ENCODE data around the gene PPP1CB.
"Not testable (repeated sequence)": the region's sequence is repeated elsewhere in the genome, so short reads cannot be mapped to it uniquely, and the experiment has no call there.

The PPP1CB gene
- 307 to 398 (median 343) reads per million in 3 experiments for total RNA-seq

DNA sequence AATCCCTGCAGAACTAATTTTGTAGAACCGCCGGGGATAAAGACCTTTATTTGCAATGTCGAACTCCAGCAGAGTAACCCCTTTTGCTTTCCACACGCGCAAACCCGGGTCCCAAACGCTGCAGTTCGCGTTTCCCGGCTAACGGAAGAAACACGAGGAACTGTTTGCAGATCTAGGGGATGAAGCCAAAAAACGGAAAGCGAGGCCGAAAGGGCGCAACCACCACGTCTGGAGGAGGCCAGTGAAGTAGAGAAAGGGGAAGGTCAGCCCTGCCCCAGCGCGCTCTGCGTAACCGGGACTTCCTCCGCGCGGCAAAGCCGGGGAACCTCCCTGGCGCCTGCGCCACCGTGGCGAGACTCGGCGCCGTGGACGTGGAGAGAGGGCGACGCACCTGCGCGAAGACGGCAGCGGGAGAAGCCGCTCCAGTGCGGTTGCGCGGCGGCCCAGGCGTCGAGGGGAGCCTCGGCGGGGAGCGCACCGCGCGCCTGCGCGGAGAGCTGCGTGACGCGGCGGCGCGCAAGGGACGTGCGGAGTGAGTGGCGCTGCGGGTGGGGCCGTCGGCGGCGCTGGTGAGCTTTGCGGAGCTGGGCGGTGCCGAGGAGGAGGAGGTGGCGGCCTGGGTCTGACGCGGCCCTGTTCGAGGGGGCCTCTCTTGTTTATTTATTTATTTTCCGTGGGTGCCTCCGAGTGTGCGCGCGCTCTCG, at the start of gene PPP1CB:
PPP1CB (plus strand) TSS at position 579 of the 704 bp plus-strand sequence. CDS start 295 bp downstream, outside the sequence.
- peak; percentile 99 for DNase-seq

DNA sequence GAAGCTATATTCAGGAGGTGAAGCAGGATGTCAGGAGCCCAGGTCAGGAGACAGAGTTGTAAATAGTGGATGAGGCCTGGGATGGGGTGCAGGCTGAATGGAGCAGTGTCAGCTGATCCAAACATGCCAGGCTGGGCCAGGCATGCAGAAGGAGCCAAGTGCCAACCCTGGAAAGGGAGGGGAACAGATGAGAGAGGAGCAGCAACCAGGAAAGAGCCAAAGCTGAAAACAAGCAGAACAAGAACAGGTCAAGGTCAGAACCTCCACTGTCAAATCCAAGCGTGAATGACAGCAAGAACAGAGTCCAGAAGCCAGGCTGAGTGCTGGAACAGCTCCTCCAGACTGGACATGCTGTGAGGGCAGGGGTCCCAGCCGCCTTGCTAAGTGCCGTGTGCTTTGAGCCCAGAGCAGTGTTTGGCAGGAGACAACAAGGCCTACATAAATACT, 49.2 kb upstream of the PPP1CB start:
- DNase-seq: no peak

DNA sequence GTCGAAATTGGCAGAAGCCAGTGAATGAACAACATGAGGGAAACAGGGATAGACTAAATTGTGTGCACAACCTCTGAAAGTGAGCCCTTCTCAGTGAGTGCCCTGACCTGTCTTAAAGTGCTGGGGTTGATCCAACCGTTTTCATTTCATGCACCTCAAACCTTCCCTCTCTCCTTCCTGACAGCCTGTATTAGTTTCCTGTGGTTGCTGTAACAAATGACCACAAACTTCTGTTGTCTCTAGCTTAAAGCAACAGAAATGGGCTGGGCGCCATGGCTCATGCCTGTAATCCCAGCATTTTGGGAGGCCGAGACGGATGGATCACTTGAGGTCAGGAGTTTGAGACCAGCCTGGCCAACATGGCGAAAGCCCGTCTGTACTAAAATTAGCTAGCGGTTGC, 48.8 kb upstream of the PPP1CB start:
- no peak for DNase-seq

DNA sequence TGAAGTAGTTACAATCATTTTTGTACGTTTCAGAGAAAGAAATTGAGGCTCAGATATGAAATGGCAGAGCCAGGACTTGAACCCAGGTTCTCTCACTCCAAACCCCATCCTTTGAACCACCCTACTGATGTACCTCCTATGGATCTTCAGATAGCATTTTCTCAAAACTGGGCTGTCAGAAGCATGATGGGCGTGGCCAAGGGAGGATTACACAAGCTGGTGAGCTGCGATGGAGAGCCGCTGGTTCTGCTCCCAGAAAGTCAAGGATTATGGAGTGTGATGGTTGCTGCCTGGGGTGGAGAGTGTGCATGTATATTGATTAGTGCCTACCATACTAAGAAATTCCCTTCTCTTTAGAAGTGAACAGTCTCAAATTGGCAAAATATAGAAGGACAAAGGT, 47.0 kb upstream of the PPP1CB start:
- no peak for DNase-seq

DNA sequence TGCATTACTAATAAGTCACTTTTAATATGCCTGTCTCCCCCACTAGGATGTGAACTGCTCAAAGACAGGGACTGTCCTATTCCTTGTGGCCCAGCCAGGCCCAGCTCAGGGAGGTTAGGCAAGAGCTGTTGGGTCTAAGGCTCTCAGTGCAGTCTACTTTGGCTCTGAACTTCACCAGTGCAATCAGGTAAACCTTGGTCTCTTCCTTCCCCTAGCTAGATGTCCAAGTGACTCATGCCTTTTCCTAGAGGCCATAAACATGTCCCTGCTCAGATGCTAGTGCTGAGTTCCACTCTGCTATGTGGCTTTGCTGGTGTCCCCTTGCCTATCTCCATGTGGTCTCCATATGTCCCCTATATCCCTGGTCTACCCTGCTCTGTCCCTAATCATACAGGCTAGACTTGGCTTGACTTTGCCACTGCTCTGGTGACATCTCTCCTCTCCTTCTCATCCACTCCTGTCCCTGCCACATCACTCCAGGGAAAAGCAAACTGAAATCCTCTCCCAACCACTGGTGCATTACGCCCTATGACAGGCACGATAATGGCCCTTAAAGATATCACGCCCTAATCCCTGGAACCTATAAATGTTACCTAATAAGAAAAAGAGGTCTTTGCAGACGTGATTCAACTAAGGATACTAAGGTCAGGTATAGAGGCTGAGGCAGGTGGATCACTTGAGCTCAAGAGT, 45.7 kb upstream of the PPP1CB start:
- DNase-seq: no peak

DNA sequence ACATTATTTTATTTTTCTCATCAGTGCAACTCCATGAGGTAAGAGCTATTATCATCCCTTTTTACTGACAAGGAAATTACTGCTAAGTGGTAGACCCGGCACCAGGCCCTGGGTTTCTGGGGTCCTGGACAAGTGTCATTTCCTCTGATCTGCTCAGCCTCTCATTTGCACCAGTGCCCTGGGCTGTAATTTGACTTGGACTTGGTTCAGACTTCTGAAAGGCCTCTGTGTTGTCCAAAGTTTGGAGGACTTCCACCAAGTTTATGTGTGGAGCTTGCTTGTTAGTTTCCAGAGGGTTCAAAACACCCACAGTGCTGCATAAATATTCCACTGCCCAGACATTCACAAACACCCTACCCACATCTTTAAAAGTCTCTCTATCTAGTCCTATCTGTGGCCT, 44.0 kb upstream of the PPP1CB start:
- no peak for DNase-seq

DNA sequence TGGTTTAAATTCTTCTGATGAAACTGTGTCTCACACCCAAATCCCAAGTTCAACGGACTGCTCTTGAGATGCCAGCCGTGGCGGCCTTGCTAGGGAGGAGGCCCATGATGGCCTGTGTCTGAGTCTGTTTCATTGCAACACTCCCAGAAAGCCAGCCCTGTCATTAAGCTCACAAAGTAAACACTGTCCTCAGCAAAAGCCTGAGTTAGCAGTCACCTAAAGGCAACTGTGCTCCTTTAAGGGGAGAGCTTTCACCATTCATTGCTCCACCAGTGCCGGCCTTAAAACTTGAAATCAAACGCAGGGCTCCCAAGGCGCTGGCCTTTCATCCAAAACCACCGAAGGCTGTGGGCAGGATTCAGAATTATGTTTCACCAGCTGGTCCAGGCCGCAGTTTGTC, 42.5 kb upstream of the PPP1CB start:
- DNase-seq: no peak

DNA sequence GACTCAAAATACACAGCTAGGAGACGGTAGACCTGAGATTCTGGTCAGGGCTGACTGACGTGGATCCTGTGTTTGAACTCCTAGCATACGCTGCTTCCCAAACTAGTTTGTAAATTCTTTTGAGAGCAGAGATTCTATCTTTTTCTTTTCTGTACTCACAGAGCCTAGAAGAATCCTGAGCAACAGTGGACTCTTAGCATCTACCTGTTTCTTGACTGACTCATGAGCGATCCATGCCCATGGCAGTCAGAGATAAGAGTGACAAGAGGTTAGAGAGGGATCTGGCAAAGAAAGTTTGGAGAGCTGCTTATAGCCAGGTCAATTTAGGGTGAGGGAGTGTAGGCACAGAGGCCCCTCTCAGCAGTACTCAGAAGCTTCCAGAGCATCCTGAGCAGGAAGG, 41.1 kb upstream of the PPP1CB start:
- DNase-seq: no peak

DNA sequence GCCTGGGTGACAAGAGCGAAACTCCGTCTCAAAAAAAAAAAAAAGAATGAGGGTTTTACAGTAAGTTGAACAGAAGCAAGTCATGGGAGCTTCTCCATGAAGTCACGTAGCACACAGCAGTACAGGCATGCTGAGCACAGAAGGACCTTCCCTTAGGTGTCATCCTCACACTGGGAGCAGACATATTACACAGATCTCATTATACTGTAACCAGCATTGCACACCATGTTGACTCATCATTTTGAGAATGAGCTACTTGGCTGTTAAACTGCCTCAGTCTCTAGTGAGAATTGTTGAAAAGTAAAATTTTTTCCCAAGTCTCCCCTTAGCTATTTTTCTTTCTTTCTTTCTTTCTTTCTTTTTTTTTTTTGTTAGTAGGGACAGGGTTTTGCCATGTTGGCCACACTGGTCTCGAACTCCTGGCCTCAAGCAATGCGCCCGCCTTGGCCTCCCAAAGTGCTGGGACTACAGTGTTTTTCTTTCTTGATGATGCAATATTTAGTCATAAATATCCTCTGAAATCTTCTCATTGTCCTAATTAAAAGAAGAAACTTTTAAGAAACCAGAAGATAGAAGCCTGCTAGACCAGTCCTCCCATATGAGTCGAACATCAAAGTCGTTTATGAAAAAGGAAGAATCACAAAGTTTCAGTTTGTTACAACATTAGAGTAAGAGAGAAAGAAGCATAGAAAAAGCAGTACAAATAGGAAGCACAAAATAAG, 37.9 kb upstream of the PPP1CB start:
- DNase-seq: no peak

DNA sequence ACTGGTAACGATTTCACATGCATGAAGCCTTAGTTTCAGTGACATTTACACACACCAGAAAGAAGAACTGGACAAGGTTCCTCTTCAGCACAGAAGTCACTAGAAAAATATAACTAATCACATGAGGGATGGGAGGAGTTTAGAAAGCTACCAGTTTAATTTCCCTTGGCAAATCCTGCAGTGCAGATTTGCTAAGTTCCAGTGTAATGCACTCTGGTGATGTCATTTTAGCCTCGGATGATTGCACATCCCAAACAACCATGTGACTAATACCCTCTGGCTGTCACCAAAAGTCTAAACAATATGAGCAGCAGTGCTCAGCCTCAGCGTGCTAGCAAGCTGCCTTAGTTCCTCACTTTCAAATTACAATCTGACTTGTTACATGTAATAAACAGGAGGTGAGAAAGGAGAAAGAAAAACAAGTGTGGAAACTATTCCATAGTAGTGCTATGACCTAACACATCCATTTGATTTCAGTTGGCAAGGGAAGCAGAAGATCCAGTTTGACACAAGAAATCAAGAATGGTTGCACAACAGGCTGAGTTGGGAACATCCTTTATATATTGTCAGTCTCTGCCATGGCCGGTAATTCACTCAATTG, 35.3 kb upstream of the PPP1CB start:
- no peak for DNase-seq

DNA sequence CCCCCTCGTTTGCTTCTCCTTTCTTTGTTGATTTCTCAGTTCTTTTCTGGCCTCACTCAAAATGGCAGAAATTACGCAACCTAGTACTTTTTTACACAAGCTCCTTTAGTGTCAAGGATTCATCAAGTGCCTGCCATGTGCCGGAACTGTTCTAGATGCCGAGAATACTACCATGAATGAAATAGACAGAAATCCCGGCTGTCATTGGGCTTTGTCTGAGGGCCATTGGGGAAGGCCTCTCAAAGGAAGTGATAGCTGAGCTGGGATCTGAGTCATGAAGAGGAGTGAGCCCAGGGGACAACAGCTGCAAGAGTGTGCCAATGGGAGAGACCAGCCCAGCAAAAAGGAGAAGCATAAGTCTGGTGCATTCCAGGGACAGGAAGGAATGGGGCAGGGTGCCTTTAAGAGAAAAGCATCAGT, 34.3 kb upstream of the PPP1CB start:
- no peak for DNase-seq

DNA sequence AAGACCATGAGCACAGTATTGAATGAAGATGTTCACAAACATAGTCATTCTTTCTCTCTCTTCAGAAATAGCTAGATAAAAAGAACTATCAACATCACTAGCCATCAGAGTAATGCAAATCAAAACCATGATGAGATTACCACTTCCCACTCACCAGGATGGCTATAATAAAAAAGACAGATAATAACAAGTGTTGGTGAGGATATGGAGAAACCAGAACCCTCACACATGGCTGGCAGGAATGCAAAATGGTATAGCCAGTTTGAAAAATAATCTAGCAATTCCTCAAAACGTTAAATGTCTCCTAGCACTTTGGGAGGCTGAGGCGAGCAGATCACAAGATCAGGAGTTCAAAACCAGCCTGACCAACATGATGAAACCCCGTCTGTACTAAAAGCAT, 31.3 kb upstream of the PPP1CB start:
- DNase-seq: no peak

DNA sequence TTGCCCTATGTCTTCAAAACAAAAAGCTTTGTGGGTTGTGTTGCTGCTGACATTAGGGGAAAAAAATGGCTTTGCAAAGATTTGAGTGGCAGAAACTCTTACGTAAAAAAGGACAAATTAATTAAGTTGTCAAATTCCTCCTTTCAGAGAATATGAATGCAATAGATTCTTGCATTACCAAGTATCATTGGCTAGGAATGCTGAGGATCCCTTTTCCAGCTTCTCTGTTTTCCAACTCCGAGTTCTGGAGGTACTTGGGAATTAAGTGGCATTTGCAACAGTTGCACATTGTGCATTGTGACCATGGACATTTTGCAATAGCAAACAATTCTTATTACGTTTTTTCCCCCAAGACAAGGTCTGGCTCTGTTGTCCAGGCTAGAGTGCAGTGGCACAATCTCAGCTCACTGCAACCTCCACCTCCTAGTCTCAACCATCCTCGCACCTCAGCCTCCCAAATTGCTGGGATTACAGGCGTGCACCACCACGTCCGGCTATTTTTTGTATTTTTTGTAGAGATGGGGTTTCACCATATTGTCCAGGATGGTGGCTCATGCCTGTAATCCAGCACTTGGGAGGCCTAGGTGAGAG, 29.9 kb upstream of the PPP1CB start:
- DNase-seq: no peak

DNA sequence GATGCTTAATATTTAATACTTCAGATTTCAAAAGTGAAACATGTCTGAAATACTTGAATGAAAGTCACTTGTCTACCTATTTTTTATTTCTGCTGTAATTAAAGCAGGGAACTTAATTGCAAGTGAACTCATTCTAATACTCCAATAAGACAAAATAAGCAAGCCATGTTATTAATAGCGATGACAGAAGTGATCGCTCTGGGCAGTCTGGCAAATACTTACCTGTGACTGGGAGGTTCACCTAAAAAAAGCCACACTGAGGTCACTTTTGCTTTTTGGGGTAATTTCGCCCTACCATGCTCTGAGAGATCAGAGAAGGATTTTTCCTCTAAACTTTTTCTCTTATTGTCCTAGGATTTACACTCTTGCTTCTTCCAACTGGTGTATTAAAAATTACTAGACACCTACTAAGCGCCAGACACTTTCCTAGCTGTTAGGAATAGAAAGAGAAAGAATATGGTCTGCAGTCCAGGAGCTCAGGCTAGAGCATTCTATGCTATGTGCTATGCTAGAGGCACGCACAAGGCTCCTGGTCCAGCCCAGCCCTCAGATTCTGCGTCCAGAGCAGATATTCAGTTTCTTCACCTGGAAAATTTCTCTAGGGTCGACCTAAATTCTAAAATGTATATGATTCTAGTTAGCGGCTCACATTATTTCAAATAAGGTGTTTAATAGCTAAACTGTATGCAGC, 26.5 kb upstream of the PPP1CB start:
- no peak for DNase-seq

DNA sequence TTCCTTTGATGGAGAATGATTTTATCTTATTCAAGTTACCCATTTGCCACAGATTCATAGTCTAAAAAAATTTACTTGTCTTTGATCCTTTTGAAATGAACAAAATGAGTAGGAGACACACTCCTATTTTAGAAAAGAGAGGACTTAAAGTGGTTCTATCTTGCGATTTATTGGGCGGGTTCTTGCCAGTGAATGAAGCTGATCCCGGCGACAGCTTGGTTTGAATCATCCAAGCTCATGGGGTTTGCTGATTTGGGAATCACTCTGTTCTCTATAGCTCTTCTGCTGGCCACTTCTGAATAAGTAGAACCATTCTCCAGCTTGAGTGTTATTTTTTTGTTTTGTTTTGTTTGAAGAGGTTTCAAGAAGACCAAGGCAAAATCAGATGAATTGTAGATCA, 25.5 kb upstream of the PPP1CB start:
- DNase-seq: no peak

DNA sequence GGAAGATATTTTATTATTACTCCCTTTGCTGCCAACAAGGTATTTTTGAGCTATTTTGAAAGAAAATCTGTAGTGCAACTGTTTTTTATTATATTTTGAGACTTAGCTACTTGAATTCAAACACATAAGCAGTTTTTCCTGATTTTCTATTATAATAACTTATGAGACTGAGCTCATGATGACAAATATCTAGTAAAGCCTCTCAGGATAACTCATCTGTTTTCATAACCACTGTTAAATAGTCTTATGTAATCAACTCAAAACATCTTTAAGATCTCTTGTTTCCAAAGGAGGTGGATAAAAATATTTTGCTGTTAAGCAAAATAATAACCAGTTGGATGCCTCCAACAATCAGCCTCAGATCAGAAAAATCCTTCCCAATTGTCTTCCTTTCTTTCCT, 21.9 kb upstream of the PPP1CB start:
- no peak for DNase-seq

DNA sequence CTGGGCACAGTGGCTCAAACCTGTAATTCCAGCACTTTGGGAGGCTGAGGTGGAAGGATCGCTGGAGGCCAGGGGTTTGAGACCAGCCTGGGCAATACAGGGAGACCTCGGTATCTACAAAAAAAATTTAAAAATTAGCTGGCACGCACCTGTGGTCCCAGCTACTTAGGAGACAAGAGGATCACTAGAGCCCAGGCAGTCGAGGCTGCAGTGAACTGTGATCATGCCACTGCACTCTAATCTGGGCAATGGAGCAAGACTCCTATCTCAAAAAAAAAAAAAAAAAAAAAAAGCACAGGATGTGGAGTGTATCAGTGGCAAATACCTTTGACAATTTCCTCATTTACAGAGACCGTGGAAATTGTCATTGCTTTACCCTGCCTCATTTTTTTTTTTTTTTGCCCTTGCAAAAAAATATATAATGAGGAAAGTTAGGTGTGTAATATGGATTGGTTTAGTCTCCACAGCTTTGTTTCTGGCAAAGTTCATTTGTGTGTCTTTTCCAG, 20.9 kb upstream of the PPP1CB start:
- DNase-seq: no peak

DNA sequence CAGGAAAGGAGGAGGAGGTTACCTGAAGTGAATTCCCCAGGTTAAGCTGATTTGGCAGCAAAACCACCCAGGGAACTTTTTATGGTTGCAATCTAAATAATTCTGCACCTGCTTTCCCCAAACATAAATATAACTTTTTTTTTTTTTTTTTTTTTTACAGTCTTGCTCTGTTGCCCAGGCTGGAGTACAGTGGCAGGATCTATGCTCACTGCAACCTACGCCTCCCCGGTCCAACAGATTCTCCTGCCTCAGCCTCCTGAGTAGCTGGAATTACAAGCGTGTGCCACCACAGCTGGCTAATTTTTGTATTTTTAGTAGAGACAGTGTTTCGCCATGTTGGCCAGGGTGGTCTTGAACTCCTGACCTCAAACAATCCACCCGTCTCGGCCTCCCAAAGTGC, 16.1 kb upstream of the PPP1CB start:
- no peak for DNase-seq

DNA sequence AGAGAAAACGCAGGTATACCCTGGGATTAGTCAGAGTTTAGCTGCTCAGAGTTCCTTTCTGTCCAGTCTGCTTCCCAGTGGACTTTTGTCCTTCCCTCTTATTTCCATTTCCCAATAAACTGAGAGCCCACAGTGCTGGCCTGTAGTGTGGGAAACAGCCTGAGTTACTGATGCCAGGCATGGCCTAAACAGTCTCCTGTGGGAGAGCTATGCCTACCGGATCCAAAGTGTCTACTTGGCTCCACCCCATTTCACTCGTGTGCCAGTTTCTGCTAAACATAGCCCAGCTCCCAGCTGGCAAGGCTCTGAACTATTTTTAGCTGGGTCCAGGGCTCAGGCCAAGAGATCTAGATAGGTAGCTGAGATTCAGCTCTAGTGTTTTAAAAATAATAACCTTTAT, 15.6 kb upstream of the PPP1CB start:
- no peak for DNase-seq

DNA sequence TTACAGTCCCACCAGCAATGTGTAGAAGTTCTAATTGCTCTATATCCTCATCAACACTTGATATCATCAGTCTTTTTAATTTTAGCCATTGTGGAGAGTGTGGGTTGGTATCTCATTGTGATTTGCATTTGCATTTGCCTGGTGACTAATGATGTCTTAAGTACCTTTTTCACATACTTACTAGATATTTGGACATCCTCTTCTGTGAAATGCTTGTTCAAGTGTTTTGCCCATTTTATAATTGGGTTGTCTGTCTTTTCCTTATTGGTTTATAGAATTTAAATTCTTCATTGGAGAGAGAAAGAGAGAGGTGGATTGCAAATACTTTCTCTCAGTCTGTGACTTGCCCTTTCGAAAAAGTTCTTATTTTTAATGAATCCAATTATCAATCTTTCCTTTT, 14.0 kb upstream of the PPP1CB start:
- DNase-seq: no peak

DNA sequence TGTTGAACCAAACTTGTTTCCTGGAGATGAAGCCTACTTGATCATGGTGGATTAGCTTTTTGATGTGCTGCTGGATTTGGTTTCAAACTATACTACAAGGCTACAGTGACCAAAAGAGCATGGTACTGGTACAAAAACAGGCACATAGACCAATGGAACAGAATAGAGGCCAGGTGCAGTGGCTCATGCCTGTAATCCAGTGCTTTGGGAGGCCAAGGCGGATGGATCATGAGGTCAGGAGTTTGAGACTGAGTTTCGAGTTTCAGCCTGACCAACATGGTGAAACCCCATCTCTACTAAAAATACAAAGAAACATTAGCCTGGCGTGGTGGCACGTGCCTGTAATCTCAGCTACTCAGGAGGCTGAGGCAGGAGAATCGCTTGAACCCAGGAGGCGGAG, 9.0 kb upstream of the PPP1CB start:
- DNase-seq: not testable (repeated sequence)

DNA sequence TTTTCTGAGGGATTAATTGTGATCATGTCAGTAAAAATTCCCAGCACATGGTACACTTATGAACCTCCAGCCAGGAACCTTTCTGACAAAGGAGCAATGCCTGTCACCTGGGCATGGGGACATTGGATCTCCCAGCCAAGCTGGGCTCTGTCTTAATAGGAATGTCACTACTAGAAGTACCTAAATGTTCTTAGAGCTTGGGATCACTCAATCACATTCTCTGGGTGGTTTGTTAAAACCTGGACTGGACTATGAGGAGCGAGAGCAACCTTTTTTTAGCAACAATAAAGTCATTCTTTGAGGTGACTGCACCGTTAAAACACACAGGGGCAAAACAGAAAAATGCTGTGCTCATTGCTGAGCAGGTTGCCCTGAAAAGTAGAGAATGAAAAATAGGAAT, 6.4 kb upstream of the PPP1CB start:
- no peak for DNase-seq

Data from central memory CD4-positive, alpha-beta T cell (primary cell).